ENCODE results near the gene DESI1. TPM values are rescaled to one million over a fixed set of nuclear protein-coding genes. Genes with fewer than 3 reads are reported as not detected.
"Not testable (repeated sequence)": the region's sequence is repeated elsewhere in the genome, so short reads cannot be mapped to it uniquely, and the experiment has no call there.

Gene DESI1
- total RNA-seq: 38.4 TPM
- long read RNA-seq, transcript DESI1-201 (6 exons, 3,833 nt): major isoform, 26 of 53 reads
- long read RNA-seq, partial matches to known transcripts: 10 of 53 reads
- long read RNA-seq, other reads (novel, unspliced or antisense): 17 of 53 reads

DNA sequence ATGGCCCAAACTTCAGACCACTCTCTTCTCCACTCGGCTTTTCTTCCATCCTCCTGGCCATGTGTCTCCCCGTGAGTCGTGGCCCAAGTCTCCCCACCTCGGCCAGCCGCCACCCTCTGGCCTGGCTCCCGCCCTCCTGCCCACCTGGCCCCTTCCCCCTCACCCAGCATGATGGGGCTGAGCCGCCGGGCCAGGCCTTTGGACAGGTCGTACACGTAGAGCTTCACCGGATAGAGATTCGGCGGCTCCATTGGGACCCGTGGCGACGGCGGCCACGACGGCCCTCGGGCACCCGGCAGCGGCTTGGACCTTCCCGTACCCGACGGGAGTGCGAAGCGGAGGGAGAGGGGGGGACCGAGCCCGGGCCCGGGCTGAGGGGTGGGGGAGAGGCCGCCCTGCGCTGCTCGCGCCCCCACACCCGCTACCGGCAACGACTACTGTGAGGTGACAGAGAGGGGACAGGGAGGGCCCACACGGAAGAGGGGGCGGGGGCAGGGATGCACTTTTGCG lies at the start of gene DESI1:
Gene DESI1 (minus strand): TSS at position 455 of the 510 bp plus-strand sequence. CDS start 204 bp downstream, at position 251.
- intact Hi-C loops (cut with DNase I): no loop called here
- ATAC-seq (ENCODE audit: poor library complexity): peak; percentile 36
- DNase-seq: no peak

DNA sequence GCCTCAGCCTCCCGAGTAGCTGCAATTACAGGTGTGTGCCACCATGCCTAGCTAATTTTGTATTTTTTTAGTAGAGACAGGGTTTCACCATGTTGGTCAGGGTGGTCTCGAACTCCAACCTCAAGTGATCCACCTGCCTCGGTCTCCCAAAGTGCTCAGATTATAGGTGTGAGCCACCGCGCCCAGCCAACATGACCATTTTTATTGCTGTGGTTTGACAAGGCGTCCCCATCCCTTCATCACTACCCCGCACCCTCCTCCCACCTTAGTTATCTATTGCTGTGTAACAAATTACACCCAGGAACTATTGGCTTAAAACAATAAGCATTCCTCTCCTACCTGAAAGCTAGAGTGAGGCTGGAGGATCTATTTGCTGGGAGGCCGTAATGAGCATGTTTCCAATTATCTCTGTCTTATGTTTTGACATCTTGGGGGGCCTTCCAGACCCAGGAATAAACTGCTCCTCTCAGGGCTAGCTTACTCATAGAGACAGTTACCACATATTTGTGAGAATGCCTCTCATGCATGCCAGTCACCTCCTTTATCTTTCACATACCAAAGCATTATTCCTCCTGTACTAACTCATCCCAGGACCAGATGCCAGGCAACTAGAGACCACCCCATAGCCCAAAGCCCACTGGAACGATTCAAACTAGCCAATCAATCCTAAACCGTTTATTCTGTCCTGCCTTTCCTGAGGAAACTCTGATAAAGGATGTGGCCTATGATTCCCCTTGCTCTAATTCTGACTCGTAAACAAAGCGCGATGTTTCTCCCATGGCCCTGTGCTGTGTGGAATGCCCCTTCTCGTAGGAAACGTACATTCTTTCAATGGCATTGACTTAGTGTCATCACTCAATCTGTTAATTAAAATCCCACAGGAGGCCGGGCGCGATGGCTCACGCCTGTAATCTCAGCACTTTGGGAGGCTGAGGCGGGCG lies 48.4 kb upstream of the DESI1 start:
- no peak for ATAC-seq (ENCODE audit: poor library complexity)
- intact Hi-C loops (cut with DNase I): no loop called here
- peak; percentile 27 for DNase-seq

DNA sequence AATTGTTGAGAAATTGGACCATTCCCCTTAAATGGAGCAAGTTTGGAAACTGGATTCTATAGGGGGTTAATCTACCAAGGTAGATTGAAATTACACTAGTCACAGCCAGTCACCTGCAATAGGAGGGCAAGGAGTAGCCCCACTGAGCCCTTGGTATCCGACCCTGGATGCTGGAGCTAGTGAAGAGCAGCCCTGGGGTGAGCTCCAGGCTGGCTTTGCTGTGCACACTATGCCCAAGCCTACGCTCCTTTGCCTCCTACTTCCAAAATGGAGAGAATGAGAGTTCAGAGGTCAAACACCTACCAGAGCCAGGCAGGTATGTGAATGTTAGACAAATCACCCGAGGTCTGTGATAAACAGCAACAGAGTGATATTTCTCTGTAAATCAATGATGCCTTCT lies 44.1 kb upstream of the DESI1 start:
- ATAC-seq (ENCODE audit: poor library complexity) (no peak), DNase-seq (no peak)
- intact Hi-C loops (cut with DNase I): no loop called here

DNA sequence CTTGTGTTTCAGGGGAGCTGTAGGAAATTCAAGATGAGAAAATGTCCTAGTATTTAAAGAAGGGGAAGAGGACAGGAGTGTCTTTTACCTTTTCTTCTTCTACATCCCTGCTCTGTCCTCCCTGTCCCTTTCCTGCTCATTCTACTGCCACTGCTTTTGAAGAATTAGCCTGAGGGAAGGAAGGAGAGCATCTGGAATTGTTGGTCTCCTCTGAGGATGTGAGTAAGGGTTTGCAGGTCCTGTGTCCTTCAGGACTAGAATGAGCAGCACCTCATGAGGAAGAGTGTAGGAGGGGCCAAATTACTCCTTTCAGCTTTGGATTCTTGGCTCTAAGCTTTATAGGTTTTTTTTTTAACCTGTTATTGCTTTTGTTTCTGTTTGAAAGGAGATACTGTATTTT lies 43.6 kb upstream of the DESI1 start:
- intact Hi-C loops (cut with DNase I): no loop called here
- no peak for DNase-seq
- ATAC-seq (ENCODE audit: poor library complexity): no peak

DNA sequence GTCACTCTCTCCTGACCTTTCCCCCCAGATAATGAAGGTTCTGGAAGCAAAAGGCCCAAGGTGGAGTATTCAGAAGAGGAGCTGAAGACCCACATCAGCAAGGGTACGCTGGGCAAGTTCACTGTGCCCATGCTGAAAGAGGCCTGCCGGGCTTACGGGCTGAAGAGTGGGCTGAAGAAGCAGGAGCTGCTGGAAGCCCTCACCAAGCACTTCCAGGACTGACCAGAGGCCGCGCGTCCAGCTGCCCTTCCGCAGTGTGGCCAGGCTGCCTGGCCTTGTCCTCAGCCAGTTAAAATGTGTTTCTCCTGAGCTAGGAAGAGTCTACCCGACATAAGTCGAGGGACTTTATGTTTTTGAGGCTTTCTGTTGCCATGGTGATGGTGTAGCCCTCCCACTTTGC lies 42.8 kb upstream of the DESI1 start:
- ATAC-seq (ENCODE audit: poor library complexity); DNase-seq; intact Hi-C loops (cut with DNase I): not testable (repeated sequence)

DNA sequence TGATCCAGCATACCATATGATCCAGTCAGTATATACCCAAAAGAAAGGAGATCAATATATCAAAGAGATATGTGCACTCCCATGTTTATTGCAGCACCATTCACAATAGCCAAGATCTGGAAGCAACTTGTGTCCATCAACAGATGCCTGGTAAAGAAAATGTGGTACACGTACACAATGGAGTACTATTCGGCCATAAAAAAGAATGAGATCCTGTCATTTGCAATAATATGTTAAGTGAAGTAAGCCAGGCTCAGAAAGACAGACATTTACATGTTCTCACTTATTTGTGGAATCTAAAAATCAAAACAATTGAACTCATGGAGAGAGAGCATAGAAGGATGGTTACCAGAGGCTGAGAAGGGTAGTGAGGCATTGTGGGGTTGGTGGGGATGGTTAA lies 40.9 kb upstream of the DESI1 start:
- DNase-seq: no peak
- ATAC-seq (ENCODE audit: poor library complexity): no peak
- intact Hi-C loops (cut with DNase I): no loop called here

DNA sequence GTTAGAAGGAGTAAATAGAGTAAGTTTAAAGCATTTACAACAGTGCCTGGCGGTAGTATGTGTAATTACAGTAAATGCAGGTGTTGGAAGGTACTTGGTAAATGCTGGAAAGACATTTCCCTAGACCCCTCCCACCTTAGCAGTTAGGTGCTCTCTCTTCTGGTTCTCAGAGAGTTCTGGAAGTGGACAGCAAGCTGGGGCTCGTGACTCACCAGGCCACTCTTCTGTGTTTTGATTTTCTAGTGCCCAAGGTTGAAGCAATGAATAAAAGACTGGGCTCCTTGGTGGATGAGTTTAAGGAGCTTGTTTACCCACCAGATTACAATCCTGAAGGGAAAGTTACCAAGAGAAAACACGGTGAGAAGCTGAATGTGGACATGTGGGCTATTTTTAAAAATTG lies 40.2 kb upstream of the DESI1 start:
- DNase-seq (no peak), ATAC-seq (ENCODE audit: poor library complexity) (no peak)
- intact Hi-C loops (cut with DNase I): no loop called here

DNA sequence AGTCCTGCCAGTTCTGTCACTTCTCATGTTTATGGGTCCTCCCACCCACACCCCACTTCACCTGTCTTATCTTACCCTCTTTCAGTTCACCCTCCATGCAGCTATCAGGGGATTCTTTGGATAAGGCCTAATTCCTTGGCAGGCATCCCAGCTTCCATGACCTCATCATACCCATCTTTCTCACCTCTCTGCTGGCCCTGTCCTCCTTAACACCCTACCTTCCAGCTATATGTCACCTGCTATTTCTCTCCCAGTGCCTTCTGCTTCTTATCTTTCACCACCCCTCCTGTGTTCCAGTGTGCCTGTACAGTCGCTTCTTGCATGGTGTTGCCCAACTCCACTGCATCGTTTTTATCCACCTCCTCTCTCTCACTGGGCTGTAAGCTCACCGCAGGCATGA lies 39.6 kb upstream of the DESI1 start:
- peak; percentile 87 for ATAC-seq (ENCODE audit: poor library complexity)
- peak; percentile 48 for DNase-seq
- intact Hi-C loops (cut with DNase I): no loop called here

DNA sequence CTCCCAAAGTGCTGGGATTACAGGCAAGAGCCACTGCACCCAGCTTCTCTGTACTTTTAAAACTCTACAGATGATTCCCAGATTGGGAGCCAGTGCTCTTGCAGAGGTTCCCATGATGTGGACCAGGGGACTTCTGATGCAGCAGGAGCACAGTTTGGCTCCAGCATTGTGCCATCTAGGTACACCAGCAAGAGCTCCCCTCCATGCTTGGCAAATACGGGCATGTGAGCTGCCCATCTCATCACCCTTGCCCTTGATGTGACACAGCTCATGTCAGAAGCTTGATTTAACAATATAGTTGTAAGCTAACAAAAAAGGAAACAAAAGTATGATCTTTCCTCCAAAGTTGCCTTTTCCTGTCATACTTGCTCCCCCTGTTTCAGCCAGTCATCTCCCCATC lies 39.1 kb upstream of the DESI1 start:
- ATAC-seq (ENCODE audit: poor library complexity) (peak; percentile 80), DNase-seq (peak; percentile 51)
- intact Hi-C loops (cut with DNase I): no loop called here

DNA sequence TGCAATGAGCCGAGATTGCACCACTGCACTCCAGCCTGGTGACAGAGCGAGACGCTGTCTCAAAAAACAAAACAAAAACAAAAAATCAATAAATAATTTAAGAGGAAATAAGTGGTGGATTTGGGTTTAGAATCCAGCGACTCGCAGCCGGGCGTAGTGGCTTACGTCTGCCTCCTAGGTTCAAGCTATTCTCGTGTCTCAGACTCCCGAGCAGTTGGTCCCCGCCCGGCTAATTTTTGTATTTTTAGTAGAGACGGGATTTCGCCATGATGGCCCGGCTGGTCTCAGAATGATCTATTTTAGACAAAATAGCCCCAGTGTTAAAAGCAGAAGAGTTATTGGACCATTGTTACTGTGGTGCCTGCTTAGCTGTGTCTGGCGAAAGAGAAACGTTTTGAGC lies 38.0 kb upstream of the DESI1 start:
- intact Hi-C loops (cut with DNase I): no loop called here
- DNase-seq: no peak
- no peak for ATAC-seq (ENCODE audit: poor library complexity)

DNA sequence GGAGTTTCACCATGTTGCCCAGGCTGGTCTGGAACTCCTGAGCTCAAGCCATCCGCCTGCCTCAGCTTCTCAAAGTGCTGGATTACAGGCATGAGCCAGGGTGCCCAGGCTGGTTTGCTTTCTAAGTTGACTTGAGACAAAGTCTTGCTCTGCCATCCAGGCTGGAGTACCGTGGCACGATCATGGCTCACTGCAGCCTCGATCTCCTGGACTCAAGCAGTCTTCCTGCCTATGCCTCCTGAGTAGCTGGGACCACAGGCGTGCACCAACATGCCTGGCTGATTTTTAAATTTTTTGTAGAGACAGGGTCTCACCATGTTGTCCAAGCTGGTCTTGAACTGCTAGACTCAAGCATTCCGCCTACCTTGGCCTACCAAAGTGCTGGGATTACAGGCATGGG lies 36.9 kb upstream of the DESI1 start:
- DNase-seq: no peak
- no peak for ATAC-seq (ENCODE audit: poor library complexity)
- intact Hi-C loops (cut with DNase I): no loop called here

DNA sequence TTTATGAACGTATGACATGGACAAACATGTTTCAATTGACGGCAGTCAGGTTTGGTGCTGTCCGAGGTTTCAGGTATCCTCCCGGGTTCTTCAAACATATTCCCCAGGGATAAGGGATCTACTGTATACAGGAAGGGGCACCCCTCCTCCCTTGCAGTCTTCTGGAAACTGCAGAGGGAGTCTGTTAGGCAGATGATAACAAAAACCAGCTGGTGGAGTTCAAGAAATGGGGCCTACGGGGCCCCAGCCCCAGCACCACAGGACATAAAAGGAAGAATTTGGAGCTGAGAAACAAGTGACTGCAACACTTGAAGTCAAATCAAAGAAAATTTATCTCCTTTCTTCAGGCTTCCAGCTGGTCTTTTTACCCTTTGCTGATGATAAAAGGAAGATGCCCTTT lies 35.7 kb upstream of the DESI1 start:
- intact Hi-C loops (cut with DNase I): no loop called here
- no peak for ATAC-seq (ENCODE audit: poor library complexity)
- no peak for DNase-seq

DNA sequence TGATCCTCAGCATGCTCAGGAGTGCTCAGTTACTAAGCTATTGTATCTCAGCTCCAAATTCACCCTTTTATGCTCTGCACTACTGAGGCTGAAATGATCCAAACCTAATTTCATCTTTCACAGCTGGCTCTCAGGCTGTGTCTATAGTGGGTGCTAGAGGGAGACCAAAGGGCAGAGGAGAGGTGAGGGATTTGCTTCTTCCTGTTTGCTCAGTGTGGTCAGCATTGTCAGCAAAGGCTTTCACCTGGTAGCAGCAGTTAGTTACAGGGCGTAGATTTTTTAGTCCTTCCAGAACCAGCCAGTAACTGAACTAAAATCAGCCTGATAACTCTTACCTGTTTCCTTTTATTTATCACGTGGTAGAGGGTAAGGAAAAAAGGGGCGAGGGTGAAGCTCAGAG lies 33.5 kb upstream of the DESI1 start:
- intact Hi-C loops (cut with DNase I): no loop called here
- ATAC-seq (ENCODE audit: poor library complexity) (no peak), DNase-seq (no peak)

DNA sequence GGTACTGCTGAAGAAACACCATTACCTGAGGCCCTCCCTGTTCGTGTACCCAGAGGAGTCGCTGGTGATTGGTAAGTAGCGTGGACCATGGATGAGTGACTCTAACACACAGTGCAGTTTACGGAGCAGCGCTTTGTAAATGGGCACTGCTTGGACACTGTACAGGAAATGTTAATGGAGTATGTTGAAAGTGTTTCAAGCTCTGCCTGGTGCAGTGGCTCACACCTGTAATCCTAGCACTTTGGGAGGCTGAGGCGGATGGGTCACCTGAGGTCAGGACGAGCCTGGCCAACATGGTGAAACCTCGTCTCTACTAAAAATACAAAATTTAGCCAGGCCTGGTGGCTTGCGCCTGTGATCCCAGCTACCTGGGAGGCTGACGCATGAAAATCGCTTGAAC lies 30.0 kb upstream of the DESI1 start:
- DNase-seq (no peak), ATAC-seq (ENCODE audit: poor library complexity) (no peak)
- intact Hi-C loops (cut with DNase I): no loop called here

DNA sequence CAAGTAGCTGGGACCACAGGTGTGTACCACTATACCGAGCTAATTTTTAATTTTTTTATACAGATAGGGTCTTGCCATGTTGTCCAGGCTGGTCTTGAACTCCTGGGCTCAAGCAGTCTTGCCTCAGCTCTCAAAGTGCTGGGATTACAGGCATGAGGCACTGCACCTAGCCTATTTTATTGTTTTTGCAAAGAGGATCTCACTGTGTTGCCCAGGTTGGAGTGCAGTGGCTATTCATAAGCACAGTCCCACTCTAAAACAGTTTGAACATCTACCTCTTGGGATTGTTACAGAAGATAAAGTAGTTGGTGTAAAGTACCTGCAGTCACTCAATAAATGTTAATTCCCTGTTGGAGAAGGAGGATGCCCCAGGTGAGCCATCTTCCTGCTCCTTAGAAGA lies 29.4 kb upstream of the DESI1 start:
- ATAC-seq (ENCODE audit: poor library complexity): no peak
- intact Hi-C loops (cut with DNase I): no loop called here
- DNase-seq: no peak

DNA sequence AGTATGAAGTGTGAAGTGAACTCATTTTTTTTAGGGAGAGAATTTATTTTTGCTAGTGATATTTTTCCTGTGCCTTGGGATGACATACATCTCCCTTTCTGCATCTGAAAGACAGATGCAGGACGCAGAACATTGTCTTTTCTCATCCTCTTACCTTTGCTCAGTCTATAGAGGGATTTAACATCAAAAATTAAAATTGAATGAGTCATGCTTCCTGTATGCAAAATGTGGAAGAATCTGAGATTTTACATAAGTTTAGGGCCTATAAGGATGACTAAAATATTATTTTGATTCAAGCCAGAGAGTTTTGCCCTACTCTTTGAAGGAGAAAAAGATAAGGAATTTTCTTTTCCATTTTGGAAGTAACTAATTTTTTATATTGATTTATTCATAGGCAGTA lies 27.6 kb upstream of the DESI1 start:
- DNase-seq: no peak
- no peak for ATAC-seq (ENCODE audit: poor library complexity)
- intact Hi-C loops (cut with DNase I): no loop called here

DNA sequence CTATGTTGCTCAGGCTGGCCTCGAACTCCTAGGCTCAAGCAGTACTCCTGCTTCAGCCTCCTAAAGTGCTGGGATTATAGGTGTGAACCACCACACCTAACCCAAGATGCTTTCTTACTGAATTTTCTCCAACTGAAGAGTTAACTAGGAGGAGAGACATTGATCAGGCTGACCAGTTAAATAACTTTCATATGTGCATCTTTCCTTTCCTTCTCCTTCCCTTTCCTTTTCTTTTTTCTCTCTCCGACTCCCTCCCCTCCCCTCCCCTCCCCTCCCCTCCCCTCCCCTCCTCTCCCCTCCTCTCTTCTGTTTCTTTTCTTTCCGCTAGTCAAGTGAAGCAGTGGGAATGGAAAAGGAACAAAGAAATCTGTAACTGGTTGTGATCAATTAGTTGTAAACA lies 26.9 kb upstream of the DESI1 start:
- ATAC-seq (ENCODE audit: poor library complexity) (no peak), DNase-seq (no peak)
- intact Hi-C loops (cut with DNase I): no loop called here

DNA sequence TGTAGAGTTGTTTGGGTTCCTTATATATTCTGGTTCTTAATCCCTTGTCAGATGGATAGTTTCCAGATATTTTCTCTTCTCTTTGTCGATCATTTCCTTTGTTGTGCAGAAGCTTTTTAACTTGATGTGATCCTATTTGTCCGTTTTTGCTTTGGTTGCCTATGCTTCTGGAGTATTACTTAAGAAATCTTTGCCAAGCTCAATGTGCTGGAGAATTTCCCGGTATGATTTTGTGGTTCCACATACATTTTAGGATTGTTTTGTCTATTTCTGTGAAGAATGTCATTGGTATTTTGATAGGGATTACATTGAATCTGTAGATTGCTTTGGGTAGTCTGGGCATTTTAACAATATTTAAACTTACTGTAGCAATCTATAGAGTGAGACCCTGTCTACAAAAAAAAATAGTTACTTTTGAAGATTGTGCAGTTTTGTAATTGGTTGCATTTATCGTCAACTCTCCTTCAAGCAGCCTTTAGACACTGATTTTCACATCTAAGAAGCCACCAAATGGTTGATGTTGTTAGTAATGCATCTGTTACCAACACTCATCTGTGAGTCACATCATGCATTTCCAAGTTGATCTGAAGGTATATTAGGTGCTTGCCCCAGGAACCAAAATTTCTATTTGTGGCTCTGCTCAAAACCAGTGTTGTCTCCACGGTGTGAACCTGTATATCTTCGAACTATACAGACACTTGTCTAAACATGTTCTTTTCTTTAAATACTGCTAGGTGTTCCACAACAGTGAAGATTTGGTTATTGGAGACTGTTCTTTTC lies 21.7 kb upstream of the DESI1 start:
- no peak for DNase-seq
- intact Hi-C loops (cut with DNase I): no loop called here
- no peak for ATAC-seq (ENCODE audit: poor library complexity)

DNA sequence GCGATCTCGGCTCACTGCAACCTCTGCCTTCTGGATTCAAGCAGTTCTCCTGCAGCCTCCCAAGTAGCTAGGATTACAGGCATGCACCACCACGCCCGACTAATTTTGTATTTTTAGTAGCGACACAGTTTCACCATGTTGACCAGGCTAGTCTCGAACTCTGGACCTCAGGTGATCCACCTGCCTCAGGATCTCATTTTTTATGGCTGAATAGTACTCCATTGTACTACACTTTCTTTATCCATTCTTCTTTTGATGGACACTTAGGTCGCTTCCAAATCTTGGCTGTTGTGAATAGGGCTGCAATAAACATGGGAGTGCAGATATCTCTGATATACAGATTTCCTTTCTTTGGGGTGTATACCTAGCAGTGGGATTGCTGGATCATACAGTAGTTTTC lies 21.0 kb upstream of the DESI1 start:
- DNase-seq: no peak
- no peak for ATAC-seq (ENCODE audit: poor library complexity)
- intact Hi-C loops (cut with DNase I): no loop called here

DNA sequence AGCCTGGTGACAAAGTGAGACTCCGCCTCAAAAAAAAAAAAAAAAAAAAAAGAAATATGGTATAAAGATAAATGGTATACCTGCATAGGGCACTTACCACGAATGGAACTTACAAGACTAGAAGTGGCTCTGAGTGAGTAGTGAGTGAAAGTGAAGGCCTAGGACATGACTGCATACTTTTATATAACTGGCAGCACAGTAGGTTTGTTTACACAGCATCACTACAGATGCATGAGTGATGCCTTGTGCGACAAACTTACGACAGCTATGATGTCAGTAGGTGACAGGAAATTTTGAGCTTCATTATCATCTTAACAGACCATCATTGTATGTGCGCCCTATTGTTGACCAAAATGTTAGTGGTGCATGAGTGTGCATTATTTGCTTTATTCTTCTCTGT lies 17.9 kb upstream of the DESI1 start:
- ATAC-seq (ENCODE audit: poor library complexity): no peak
- intact Hi-C loops (cut with DNase I): no loop called here

More for the DNA sequence above, 17.9 kb upstream of the DESI1 start:
- no peak for DNase-seq

Data from Right ventricle myocardium superior (tissue), 1 donor.